ENCODE measurements around the gene SLC9A7.

DNA sequence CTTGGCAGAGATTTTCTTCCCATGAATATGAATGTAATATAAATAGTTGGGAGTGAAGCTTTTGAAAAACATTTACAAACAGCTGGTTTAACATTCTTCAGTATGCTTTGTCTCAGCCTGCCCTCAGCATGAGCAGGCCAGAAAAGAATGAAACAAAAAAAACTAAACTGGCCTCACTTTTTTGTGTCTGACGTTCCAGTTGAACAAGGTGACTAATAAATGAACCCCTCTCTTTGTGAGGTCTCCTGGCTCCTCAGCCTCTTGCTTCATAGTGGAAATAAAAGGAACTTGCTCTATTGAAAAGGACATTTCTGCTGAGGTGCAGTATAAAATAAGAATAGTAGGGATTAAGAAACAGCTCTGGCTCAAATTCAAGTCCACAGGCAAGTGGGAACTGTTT lies 176.0 kb downstream of the SLC9A7 start:
- no peak for TF ChIP-seq POLR2A (IDR thresholded peaks at IDR 0.05)
- no peak for TF ChIP-seq CTCF (IDR thresholded peaks at IDR 0.05)
